ENCODE data around the gene RBM19. TPM values are rescaled to one million over a fixed set of nuclear protein-coding genes. Genes with fewer than 3 reads are reported as not detected.

The RBM19 gene
- total RNA-seq, 1 experiment from 2014 or later = 26.3 TPM

DNA sequence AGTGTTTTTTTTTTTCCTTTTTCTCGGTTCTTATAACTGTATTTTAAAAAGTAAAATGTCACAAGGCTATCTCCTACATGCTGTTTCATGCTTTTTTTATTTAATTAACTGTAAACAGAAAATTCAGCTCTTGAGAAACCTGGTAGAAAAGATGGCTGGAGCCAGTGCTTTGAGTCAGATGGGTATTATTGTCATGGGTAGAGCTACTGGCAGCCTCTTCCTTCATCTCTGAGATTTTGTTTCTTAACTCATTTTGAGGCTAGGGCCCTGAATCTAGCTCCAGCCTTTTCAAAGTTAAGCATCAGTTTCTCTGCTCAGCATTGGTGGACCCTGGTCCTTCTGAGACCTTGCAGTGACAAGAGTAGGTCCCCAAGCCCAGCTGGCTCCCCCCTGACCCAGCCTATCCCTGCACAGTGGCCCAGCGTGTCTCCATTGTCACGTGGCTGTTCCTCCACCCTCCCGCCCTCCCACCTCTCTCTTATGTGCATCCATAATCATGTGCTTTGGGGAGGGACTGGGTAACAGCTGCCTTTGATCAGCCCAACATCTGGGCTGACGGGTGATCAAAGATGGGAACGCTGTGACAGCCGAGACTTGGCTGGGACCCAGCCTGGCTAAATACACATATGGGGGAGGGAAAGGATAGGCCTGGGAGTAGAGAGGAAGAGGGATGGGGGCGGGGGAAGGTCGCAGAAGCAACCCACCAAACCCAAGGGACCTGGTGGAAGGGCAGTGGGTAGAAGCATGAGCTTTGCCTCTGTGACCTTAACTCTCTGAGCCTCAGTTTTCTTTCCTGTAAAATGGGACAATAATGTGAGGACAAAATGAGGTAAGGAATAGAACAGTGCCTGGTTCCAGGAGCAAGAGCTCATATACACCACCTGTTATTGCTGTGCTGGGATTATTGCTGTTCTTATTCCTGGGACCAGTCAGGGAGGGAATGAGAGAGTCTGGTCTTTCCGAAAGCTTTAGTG, 24.4 kb upstream of the RBM19 start:
- no peak for DNase-seq (ENCODE audit: low read depth)

DNA sequence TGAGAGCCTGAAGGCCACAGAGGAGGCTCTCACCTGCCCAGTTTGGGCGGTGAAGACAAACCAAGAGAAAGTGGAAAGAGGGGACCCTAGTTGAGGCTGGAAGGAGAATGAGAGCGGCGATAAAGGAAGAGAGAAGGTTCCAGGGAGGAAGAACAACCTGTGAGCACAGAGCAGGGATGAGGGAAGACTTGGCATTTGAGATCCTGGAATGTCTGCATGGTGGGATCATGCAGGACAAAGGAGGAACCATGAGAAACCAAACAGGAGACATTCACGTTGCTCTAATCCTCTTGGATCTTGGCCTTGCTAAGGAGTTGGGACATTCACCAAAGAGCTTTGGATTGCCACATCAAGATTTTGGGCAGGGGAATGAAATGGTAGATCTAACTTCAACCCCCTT, 22.9 kb upstream of the RBM19 start:
- DNase-seq (ENCODE audit: low read depth) = no peak

DNA sequence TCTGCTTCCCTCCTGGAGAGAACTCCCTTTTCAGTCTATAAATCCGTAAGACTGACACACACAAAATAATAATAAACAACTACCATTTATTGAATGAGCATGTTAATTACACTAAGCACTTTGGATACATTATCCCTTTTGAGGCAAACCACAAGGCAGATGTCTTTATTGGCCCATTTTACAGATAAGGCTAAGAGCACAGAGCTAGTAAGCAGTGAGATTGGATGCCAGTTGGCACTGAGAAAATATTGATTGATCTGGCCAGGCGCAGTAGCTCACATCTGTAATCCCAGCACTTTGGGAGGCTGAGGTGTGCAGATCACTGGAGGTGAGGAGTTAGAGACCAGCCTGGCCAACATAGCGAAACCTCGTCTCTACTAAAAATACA, 21.9 kb upstream of the RBM19 start:
- no peak for DNase-seq (ENCODE audit: low read depth)

DNA sequence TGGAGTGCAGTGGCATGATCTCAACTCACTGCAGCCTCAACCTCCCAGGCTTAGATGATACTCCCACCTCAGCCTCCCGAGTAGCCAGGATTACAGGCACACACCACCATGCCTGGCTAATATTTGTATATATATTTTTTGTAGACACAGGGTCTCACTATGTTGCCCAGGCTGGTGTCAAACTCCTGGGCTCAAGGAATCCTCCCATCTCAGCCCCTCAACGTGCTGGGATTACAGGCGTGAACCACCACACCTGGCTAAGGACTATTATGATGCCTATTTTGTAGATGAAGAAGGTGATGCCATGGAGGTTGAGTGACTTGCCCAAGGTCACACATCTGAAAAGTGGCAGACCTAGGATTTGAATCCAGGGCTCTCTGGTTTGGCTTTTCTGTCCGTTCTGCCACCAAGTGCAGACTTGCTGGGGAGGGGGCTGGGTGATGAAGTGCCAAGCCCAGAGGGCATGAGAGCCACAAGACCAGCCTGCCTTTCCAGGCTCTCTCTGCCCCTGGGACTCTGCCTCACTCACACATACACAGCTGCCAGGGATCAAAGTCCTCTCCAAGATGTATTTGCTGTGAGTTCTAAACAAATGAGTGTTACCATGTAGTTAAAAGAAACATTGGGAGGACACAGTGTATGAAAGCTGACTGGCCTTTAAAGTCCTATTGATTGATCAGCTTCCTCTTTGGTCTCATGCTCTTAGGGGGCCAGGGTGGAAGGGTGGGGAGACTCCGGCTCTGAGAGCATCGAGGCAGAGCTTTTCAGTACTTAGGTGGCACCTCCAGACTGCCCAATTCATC, 21.3 kb upstream of the RBM19 start:
- no peak for DNase-seq (ENCODE audit: low read depth)

DNA sequence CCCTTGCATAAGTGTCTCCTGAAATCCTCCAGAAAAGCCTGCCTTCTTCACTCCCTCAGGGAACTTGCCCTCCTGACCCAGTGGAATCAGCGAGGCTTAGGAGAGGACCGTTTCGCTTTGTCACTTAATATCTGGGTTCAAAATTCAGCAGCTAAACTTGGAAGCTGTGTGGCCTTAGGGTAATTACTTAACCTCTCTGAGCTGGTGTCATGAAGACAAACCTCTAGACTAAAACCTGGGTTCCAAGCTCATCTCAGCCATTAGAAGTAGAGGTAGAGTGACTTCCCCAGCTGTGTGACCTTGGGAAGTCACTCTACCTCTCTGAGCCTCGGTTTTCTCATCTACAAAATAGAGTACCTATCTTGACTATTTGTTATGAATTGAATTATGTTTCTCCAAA, 18.3 kb upstream of the RBM19 start:
- DNase-seq (ENCODE audit: low read depth) = no peak

DNA sequence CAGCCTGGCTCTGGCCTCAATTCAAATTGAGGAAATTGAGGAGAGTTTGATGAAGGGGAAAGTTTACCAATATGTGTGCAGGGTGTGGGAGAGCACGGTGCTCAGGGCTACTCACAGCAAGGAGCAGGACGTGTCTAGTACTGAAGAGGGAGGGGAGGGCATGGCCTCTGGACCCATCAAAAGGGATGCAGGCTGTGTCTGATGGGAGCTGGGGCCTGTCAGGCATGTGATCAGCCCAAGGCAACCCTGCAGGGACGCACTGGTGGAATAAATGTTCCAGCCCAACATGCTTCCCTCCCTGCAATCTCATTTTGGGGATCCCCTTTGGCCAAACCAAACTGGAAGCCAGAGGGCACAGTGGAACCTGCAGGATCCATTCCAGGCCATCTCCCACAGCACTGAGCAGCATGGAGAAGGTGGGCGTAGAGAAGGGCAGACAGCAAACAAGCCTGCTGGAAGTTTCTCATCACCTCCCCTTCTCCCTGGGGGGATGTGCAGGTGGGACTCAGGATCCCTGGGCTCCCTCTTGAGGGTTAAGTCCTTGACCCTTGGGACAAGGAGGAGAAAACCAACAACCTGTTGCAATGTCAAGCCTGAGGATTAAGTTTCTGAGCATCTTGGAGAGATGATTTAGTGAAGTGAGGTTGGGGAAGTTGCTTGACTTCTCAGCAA, 17.8 kb upstream of the RBM19 start:
- no peak for DNase-seq (ENCODE audit: low read depth)

DNA sequence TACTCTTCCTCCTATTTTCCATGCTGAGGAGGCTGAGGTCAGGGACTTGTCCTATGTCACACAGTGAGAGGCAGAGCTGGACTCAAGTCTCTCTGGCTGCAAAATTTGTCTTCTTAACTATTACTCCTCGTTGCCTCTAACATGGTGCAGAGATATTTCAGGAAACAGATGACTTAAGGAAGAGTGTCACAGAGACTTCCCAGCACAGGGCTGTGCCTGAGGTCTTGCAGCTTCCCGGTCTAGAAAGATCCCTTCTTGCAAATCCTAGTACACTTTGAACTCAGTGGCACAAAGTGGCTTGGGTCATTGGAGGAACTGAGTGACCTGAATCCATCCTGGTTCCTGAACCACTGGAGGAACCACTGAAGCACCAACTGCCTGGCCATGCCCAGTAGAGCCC, 17.1 kb upstream of the RBM19 start:
- DNase-seq (ENCODE audit: low read depth) = no peak

DNA sequence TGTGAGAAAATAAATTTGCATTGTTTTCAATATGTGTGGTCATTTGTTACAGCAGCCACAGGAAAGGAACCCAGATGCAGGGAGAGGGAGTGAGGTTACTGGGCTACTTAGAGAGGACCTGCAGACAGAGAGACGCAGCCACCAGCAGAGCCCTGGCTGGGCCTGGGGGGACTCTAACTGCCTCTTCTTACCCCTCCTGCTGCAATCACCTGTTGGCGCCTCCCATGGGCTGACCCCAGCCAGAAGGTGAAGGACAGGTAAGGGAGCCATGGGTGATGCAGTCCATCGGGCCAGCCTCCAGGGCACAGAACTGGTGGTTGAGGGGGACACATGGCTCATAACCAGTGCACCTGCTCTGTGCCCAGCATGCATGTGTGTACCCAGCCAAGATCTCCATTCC, 15.8 kb upstream of the RBM19 start:
- DNase-seq (ENCODE audit: low read depth) = no peak

DNA sequence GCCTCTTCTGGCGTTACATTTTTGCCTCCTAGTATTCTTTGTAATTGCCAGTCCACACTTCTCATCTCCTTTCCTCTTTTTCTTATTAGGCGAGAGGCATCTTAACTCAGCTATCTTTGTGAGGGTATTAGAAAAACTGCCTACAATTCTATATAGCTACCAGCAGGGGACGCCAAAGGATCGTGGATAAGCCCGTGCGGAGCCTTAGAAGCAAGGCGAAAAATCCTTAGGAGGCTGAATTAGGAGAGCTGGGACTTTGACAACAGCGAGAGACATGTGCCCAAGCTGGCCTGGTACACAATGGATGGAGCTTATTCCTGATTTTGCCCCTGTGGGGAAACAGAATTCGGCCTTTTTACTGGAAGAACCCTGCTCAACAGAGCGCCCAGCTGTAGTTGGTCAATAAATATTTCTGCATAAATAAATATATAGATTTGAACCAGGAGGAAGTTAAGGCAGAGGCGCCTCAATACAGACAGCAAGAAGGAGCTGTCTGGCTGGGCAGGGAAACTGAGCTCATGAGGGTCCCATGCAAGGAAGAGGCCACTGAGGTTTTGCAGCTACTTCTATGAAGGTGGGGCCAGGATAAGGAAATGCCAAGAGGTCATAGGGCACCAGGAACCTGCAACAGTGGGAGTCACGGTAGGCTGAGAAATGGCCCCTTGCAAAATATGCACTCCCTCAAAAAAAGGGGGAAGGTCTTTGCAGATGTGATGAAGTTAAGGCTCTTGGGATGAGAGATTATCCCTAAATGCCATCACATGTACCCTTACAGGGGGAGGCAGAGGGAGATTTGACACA, 14.6 kb upstream of the RBM19 start:
- peak; percentile 47 for DNase-seq (ENCODE audit: low read depth)

DNA sequence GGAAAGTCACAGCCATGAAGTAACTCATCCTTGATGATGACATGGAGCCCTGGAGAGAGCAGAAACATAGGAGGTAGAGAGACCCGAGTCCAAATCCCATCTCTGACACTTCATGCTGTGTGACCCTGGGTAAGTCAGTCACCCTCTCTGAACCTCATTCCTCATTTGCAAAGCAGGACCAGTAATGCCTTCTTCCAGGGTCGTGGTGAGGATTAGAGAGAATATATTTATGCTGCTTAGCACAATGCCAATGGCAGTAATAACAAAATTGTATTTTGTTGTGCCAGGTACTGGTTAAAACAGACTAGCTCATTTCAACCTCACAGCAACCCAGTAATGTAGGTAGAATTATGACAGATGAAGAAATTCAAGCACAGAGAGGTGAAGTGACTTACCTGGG, 13.9 kb upstream of the RBM19 start:
- no peak for DNase-seq (ENCODE audit: low read depth)

DNA sequence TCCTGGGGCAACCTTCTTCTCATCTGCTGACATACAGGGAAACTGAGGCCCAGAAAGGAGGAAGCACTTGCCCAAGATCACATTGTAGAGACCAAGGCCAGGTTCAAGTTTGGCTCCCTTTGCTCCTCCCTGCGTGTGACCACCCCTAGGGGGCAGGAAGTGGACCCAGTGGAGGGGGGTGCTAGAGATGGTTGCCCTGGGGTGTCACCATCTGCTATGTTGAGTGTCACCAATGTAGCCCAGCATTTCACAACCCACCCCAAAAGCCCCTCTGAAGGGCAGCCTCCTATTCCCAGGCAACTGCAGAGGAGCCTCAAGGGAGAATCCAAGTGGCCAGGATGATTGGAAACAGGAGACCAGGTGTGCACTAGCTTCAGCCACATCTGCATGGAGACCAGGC, 12.0 kb upstream of the RBM19 start:
- DNase-seq (ENCODE audit: low read depth) = no peak

DNA sequence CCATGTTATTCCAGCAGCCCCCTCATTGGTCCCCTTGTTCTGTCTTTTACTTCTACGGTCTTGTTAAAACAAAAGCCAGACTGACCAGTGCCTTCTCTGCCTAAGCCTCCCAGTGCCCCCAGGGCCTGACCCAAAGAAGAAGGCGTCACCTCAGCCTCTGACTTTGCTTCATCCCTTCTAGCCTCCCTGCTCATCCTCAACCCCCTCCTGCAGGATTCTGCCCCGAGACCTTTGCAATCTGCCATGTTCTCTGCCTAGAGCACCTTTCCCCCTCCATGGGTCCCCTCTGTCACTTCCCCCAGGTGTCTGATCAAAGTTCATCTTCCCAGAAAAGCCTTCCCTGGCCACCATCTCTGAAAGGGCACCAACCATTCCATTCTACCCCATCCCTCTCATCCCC, 7.9 kb upstream of the RBM19 start:
- no peak for DNase-seq (ENCODE audit: low read depth)

DNA sequence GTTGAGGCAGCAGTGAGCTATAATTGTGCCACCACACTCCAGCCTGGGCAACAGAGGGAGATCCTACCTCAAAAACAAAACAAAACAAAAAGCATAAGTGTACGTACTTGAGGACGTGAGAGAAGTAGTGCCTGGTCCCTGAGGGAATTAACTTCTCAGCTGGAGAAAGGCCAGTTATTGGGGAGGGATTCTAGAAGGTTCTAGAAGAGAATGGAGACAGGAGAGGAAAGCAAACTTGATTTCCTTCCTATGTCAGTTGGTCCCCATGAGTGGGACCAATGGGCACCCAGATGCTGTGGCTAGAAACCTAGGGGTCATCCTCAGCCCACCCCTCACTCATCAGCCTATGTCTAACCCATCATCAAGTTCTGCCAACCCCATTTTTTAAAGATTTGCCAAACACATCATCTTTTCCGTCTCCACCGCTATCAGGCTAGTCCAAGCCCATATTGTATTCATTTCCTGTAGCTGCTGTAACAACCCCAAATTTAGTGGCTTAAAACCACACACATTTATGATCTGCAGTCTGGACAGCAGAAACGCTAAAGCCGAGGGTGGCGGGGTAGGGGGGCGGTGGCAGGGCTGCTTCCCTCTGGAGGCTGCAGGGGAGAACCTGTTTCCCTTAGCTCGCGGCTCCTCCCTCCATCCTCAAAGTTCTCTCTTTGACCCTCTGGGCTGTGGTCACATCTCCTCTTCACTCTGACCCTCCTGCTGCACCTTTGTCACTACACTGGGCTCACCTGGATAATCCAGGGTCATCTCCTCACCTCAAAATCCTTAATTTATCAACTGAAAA, 7.2 kb upstream of the RBM19 start:
- no peak for DNase-seq (ENCODE audit: low read depth)

DNA sequence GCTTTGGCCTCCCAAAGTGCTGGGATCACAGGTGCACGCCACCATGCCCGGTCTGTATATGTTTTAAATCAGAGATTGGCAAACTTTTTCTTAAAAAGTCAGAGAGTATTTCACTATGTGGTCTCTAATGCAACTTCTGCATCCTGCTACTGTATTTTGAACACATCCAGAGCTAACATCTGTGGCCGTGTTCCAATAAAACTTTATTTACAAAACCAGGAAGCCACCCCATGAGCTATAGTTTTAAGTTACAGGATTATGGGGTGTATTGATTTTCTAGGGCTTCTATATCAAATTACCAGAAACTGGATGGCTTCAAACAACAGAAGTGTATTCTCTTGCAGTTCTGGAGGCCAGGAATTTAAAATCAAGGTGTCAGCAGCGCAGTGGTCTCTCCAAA, 5.3 kb upstream of the RBM19 start:
- no peak for DNase-seq (ENCODE audit: low read depth)

DNA sequence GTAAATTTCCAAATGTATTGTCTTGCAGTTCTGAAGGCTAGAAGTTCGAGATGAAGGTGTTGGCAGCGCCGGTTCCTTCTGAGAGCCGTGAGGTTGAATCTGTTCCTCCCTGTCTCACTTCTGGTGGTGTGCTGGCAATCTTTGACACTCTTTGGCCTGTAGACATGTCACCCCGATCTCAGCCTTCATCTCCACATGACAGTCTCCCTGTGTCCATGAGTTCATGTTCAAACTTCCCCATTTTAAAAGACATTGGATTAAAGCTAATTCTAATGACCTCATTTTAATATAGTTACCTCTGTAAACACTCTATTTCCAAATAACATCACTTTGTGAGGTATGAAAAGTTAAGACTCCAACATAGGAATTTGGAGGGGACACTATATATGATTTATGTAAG, 4.1 kb upstream of the RBM19 start:
- DNase-seq (ENCODE audit: low read depth) = no peak

DNA sequence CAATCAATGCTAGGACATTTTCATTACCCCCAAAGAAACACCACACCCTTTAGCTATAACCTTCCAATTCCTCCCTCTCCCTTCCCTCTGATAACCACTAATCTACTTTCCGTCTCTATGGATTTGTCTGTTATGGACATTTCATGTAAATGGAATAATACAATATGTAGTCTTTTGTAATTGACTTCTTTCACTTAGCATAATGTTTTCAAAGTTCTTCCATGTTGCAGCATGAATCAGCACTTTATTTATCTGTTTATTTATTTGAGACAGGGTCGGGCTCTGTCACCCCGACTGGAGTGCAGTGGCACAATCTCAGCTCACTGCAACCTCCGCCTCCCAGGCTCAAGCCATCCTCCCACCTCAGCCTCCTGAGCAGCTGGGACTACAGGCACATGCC, 1.2 kb upstream of the RBM19 start:
- no peak for DNase-seq (ENCODE audit: low read depth)

DNA sequence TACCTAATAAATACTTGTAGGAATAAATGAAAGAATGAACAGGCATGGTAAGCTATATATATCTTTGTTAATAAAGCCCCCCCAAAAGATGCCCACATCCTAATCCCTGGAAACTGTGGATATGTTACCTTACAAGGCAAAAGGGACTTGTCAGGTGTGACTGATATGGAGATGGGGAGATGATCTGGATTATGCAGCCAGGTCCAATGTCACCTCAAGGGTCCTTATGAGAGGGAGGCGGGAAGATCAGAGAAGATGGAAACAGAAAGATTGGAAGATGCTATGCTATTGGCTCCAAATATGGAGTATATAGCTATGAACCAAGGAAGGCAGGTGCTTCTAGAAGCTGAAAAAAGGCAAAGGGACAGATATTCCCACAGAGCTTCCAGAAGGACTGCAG, 3.4 kb downstream of the RBM19 start:
- DNase-seq (ENCODE audit: low read depth) = no peak

DNA sequence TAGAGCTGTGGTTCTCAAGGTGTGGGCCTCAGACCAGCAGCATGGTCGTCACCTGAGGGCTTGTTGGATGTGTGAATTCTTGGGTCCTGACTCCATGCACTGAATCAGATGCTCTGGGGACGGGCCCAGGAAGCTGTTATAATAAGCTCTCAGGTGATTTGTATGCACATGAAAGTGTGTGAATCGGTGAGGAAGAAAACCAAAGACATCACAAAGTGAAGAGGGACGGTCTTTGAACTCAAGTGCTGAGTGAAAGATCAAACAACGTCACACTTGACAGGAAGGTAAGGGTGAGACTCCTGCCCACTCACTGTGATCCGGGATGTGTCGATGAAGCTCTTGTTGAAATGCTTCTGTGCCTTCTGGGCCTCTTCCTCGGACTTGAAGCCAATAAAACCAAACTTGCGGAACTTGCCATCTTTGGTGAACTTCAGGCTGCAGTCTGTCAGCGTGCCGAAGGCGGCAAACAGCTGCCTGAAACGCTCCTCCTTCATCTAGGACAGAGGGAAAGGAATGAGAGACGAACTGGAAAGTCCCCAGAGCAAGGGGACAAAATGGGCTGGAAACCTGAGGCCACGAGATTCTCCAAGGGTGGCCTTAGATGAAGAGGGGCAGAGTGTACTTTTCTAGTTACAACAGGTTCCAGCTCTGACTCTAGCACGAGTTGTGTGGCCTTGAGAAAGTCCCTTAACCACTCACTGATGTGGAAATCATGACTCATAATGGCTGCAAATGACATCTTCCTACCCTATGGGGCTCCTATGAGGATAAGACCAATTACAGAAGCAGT, 4.0 kb downstream of the RBM19 start:
- DNase-seq (ENCODE audit: low read depth) = peak; percentile 27

DNA sequence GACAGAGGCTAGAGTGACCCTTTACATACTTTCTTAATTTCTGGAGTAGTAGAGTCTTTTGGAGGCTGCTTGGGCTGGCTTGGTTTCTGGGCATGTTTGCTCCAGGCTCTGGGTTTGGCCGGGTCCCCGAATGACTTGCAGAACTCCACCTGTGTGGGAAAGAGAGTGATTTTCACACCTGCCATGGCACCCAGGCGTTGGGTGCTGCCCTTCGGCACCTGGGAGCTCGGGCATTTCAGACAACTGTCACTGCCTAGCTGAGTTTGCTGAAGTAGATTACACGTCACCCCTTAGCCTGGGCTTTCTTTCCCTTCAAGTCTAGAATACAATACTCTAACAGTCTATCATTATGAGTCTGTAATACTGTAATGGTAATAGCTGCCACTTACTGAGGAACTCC, 6.1 kb downstream of the RBM19 start:
- DNase-seq (ENCODE audit: low read depth) = no peak

DNA sequence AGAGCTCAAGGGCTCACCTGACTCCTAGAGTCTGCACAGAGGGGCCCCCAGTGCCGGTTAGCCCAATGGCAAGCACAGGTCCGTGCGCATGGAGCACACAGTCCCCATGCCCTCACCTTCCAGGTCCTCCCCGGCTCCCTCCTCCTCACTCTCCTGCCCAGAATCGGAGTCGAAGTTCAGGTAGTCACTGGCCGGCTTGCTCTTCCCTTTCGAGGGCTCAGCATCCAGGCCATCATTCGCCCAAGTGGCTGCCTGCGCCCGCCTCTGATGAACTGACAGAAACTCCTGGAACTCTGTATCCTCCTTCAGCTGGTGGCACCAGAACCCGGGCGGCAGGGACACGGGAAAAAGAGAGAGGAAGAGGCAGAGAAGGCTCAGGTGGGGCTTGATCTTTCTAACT, 7.0 kb downstream of the RBM19 start:
- no peak for DNase-seq (ENCODE audit: low read depth)

Data from LHCN-M2 (cell line).